Thyroid gland (tissue), 4 donors: ENCODE measurements around the gene GASK1B.

Experiments
- POLR2A ChIP-seq, 2 donors: fragments of 450-650 bp; IDR thresholded peaks; one replicate each; pipeline ENCODE4 v1.6.1; 2017; ENCODE audit warnings: antibody characterized with exemption in 2 of 2, mild to moderate bottlenecking in 2 of 2, moderate library complexity in 1 of 2
- TF ChIP-seq, protein P1 (sequence below), 6 experiments: fragments of 200-600 bp in 3 of 6; fragments of 450-650 bp in 3 of 6; sonication (generic) in 3 of 6; IDR thresholded peaks; one replicate each; pipeline ENCODE4 v1.5.1; 2016 to 2019; ENCODE audit warnings: antibody characterized with exemption in 6 of 6, mild to moderate bottlenecking in 2 of 6, inconsistent platforms in 1 of 6, moderate library complexity in 1 of 6

GRCh38 chr4:158170691-158171561 lies 1.9 kb downstream of the GASK1B start:
- TF ChIP-seq, protein P1, sequence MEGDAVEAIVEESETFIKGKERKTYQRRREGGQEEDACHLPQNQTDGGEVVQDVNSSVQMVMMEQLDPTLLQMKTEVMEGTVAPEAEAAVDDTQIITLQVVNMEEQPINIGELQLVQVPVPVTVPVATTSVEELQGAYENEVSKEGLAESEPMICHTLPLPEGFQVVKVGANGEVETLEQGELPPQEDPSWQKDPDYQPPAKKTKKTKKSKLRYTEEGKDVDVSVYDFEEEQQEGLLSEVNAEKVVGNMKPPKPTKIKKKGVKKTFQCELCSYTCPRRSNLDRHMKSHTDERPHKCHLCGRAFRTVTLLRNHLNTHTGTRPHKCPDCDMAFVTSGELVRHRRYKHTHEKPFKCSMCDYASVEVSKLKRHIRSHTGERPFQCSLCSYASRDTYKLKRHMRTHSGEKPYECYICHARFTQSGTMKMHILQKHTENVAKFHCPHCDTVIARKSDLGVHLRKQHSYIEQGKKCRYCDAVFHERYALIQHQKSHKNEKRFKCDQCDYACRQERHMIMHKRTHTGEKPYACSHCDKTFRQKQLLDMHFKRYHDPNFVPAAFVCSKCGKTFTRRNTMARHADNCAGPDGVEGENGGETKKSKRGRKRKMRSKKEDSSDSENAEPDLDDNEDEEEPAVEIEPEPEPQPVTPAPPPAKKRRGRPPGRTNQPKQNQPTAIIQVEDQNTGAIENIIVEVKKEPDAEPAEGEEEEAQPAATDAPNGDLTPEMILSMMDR (IDR thresholded peaks at IDR 0.05), result peak in 3 of 6 experiments; percentile 13 to 33 (median 16)
- TF ChIP-seq POLR2A (IDR thresholded peaks at IDR 0.05), result no peak
